Left lung (tissue), 10 donors: ENCODE results near the gene ZNF283. TPM values are rescaled to one million over a fixed set of nuclear protein-coding genes. Genes with fewer than 3 reads are reported as not detected.

Source experiments
- ATAC-seq: fragments of 200-7000 bp; cut with Tn5 transposase; one replicate; pipeline ENCODE4 v1.9.1; 2020; ENCODE audit warnings: moderate library complexity
- DNase-seq, 4 donors: peaks; one replicate each; pipeline ENCODE4 v3.0.0-alpha.2; 2013 to 2020
- H3K27ac ChIP-seq, 2 donors: fragments of 200-600 bp; sonication (generic) in 1 of 2; one replicate each; pipeline versions ENCODE4 v1.5.0 to v1.8.0; 2020 to 2021
- H3K27me3 ChIP-seq, 2 donors: fragments of 200-600 bp; sonication (generic) in 1 of 2; one replicate each; pipeline versions ENCODE4 v1.5.0 to v1.8.0; 2020 to 2021
- H3K36me3 ChIP-seq, 2 donors: fragments of 200-600 bp; sonication (generic) in 1 of 2; one replicate each; pipeline versions ENCODE4 v1.5.0 to v1.8.0; 2020 to 2021
- H3K4me1 ChIP-seq, 2 donors: fragments of 200-600 bp; one replicate each; pipeline ENCODE4 v1.8.0; 2021
- H3K4me3 ChIP-seq, 2 donors: fragments of 200-600 bp; sonication (generic) in 1 of 2; one replicate each; pipeline versions ENCODE4 v1.5.0 to v1.8.0; 2020 to 2021; ENCODE audit warnings: mild to moderate bottlenecking in 1 of 2
- H3K9me3 ChIP-seq, 2 donors: fragments of 200-600 bp; sonication (generic) in 1 of 2; one replicate each; pipeline versions ENCODE4 v1.5.0 to v1.8.0; 2020 to 2021
- CTCF ChIP-seq, 2 donors: fragments of 200-600 bp; sonication (generic) in 1 of 2; IDR thresholded peaks; one replicate each; pipeline versions ENCODE4 v1.5.0 to v1.8.0; 2021; ENCODE audit warnings: antibody characterized with exemption in 2 of 2
- intact Hi-C, 2 donors: fragments of 100-400 bp; cut with DNase I; formaldehyde crosslinking; loops; one replicate each; pipeline versions ENCODE4 v1.11.2 to v1.14.2; 2022
- polyA plus RNA-seq, 6 donors: library from polyadenylated mRNA; unstranded; fragments of 120-200 nt; gene quantifications; one replicate each; pipeline ENCODE4 v1.2.1, GENCODE V29; 2013; ENCODE audit not compliant: insufficient read length in 6 of 6
- total RNA-seq, 2 donors: library from RNA; stranded (reverse); fragmentation: NEBNext Ultra II Directional; extraction: Animal tissue kit (Norgen Biotek cat#: 25700); gene quantifications; one replicate each; pipeline ENCODE4 v1.2.1, GENCODE V29; 2021
- donor health status: DM: no; HTN: yes; CAD: no.
- donor health status: DM: no; HTN: no; CAD: no.

ZNF283 gene
- total and polyA plus RNA-seq, 8 donors, result 8.1 to 26.8 (median 21.7) TPM

- peaks cover 6 to 100% of the 10 kb centered on the region in 2 donors for H3K9me3 ChIP-seq
- H3K27ac ChIP-seq, result no peak overlapping the region
These were observed 12.0 kb downstream of the ZNF283 start for GRCh38 chr19:43839139-43839538.

GRCh38 chr19:43842007-43842406 is 14.9 kb downstream of the ZNF283 start:
- no peak for TF ChIP-seq CTCF (IDR thresholded peaks at IDR 0.05)
- peaks cover 11 to 100% of the 10 kb centered on the region in 2 donors for H3K9me3 ChIP-seq
- intact Hi-C loops, result no loop called here
- DNase-seq (no peak), ATAC-seq (no peak)
- no peaks in the 10 kb centered on the region for H3K27me3 ChIP-seq
- no peak overlapping the region for H3K27ac ChIP-seq
- H3K4me3 ChIP-seq, result no peak overlapping the region
- H3K4me1 ChIP-seq, result no peaks in the 10 kb centered on the region
- peaks cover 1 to 100% of the 10 kb centered on the region in 2 donors for H3K36me3 ChIP-seq

More at GRCh38 chr19:43839139-43839538, 12.0 kb downstream of the ZNF283 start:
- intact Hi-C loops, result no loop called here
- ATAC-seq, result no peak
- Histone ChIP-seq H3K36me3 (peaks cover 9 to 100% of the 10 kb centered on the region in 2 donors), H3K4me3 (no peak overlapping the region), H3K4me1 (no peaks in the 10 kb centered on the region), H3K27me3 (no peaks in the 10 kb centered on the region)
- DNase-seq, result no peak
- TF ChIP-seq CTCF (IDR thresholded peaks at IDR 0.05), result no peak

DNA sequence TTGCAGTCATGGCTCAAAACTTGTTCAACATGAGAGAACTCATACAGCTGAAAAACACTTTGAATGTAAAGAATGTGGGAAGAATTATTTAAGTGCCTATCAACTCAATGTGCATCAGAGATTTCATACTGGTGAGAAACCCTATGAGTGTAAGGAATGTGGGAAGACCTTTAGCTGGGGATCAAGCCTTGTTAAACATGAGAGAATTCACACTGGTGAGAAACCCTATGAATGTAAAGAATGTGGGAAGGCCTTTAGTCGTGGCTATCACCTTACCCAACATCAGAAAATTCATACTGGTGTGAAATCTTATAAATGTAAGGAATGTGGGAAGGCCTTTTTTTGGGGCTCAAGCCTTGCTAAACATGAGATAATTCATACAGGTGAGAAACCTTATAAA is 20.1 kb downstream of the ZNF283 start:
- Histone ChIP-seq H3K4me3 (no peak overlapping the region), H3K9me3 (peaks cover 19 to 100% of the 10 kb centered on the region in 2 donors), H3K4me1 (no peaks in the 10 kb centered on the region), H3K27me3 (no peaks in the 10 kb centered on the region), H3K27ac (no peak overlapping the region), H3K36me3 (peaks cover 0 to 92% of the 10 kb centered on the region in 2 donors)
- no peak for DNase-seq
- no peak for ATAC-seq
- no peak for TF ChIP-seq CTCF (IDR thresholded peaks at IDR 0.05)
- intact Hi-C loops, result no loop called here

DNA sequence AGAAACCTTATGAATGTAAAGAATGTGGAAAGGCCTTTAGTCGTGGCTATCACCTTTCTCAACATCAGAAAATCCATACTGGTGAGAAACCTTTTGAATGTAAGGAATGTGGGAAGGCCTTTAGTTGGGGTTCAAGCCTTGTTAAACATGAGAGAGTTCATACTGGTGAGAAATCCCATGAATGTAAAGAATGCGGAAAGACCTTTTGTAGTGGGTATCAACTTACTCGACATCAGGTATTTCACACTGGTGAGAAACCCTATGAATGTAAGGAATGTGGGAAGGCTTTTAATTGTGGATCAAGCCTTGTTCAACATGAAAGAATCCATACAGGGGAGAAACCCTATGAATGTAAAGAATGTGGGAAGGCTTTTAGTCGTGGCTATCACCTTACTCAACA is 20.8 kb downstream of the ZNF283 start:
- H3K4me1 ChIP-seq, result no peaks in the 10 kb centered on the region
- H3K4me3 ChIP-seq, result no peak overlapping the region
- intact Hi-C loops, result no loop called here
- no peak for ATAC-seq
- H3K27me3 ChIP-seq, result no peaks in the 10 kb centered on the region
- H3K9me3 ChIP-seq, result peaks cover 19 to 100% of the 10 kb centered on the region in 2 donors
- H3K36me3 ChIP-seq, result peaks cover 0 to 86% of the 10 kb centered on the region in 2 donors
- DNase-seq, result no peak
- H3K27ac ChIP-seq, result no peak overlapping the region
- no peak for TF ChIP-seq CTCF (IDR thresholded peaks at IDR 0.05)

GRCh38 chr19:43848821-43849220 is 21.7 kb downstream of the ZNF283 start:
- DNase-seq (no peak), ATAC-seq (no peak)
- Histone ChIP-seq H3K4me3 (no peak overlapping the region), H3K9me3 (peaks cover 19 to 100% of the 10 kb centered on the region in 2 donors), H3K27me3 (no peaks in the 10 kb centered on the region), H3K27ac (no peak overlapping the region), H3K4me1 (no peaks in the 10 kb centered on the region), H3K36me3 (peaks cover 0 to 76% of the 10 kb centered on the region in 2 donors)
- intact Hi-C loops, result no loop called here
- no peak for TF ChIP-seq CTCF (IDR thresholded peaks at IDR 0.05)
